HEK293 (cell line): Measurements from ENCODE around the gene RUSF1.

Experiments used
- CTCF ChIA-PET: fragments of 350-600 bp; formaldehyde crosslinking; extraction: SDS; loops from one replicate; lab custom pipeline; 2021; ENCODE audit warnings: antibody characterized with exemption; lab: Yijun Ruan, JAX
- POLR2A ChIA-PET: fragments of 300-600 bp; formaldehyde crosslinking; extraction: SDS; loops from one replicate; lab custom pipeline; 2020; ENCODE audit warnings: antibody characterized with exemption, inconsistent platforms; lab: Yijun Ruan, JAX
- H3K27ac ChIP-seq: fragments of 200-500 bp; sonication (Bioruptor generic); 2 replicates; pipeline ENCODE4 v1.5.1; 2014; ENCODE audit warnings: low read depth, low read length, control low read depth, inconsistent platforms; ENCODE audit errors: extremely low read depth
- H3K36me3 ChIP-seq, 2 experiments: fragments of 200-500 bp in 1 of 2; sonication (Bioruptor generic) in 1 of 2; 1 replicate in 1 of 2; 2 replicates in 1 of 2; pipeline ENCODE4 v1.5.1; 2014 to 2017; ENCODE audit warnings: inconsistent platforms in 2 of 2, low read length in 2 of 2; ENCODE audit not compliant: control insufficient read depth in 2 of 2, insufficient read depth in 1 of 2
- H3K4me1 ChIP-seq: fragments of 200-500 bp; sonication (Bioruptor generic); 2 replicates; pipeline ENCODE4 v1.5.1; 2014; ENCODE audit warnings: mild to moderate bottlenecking, low read length, inconsistent platforms; ENCODE audit not compliant: control insufficient read depth, insufficient read depth
- H3K4me3 ChIP-seq: 2 replicates; pipeline ENCODE4 v1.5.1; 2011; ENCODE audit warnings: low read depth, mild to moderate bottlenecking, control low read depth, low read length, moderate library complexity
- H3K9me3 ChIP-seq: fragments of 200-500 bp; sonication (Bioruptor generic); 2 replicates; pipeline ENCODE4 v1.5.1; 2014; ENCODE audit warnings: low read depth, low read length, inconsistent platforms; ENCODE audit not compliant: control insufficient read depth, insufficient read depth
- GLIS1 ChIP-seq: fragments of 450-650 bp; formaldehyde crosslinking; IDR thresholded peaks from 2 replicates; pipeline ENCODE4 v1.5.1; 2016; ENCODE audit warnings: missing biosample characterization, missing genetic modification characterization
- KLF1 ChIP-seq: fragments of 450-650 bp; formaldehyde crosslinking; IDR thresholded peaks from 2 replicates; pipeline ENCODE4 v1.5.1; 2016; ENCODE audit warnings: missing biosample characterization, missing genetic modification characterization
- KLF10 ChIP-seq: fragments of 450-650 bp; IDR thresholded peaks from 2 replicates; pipeline ENCODE4 v1.5.1; 2018; ENCODE audit warnings: missing biosample characterization, mild to moderate bottlenecking, missing genetic modification characterization
- KLF9 ChIP-seq: fragments of 450-650 bp; formaldehyde crosslinking; IDR thresholded peaks from 2 replicates; pipeline ENCODE4 v1.5.1; 2016; ENCODE audit warnings: missing biosample characterization, missing genetic modification characterization, low read depth
- PRDM2 ChIP-seq: fragments of 450-650 bp; formaldehyde crosslinking; IDR thresholded peaks from 2 replicates; pipeline ENCODE4 v1.5.1; 2016; ENCODE audit warnings: missing biosample characterization, missing genetic modification characterization, borderline replicate concordance
- REPIN1 ChIP-seq: fragments of 450-650 bp; formaldehyde crosslinking; IDR thresholded peaks from 2 replicates; pipeline ENCODE4 v1.5.1; 2017; ENCODE audit warnings: missing biosample characterization, missing genetic modification characterization, low read depth
- ZBTB21 ChIP-seq: fragments of 450-650 bp; formaldehyde crosslinking; IDR thresholded peaks from 2 replicates; pipeline ENCODE4 v1.5.1; 2017; ENCODE audit warnings: missing biosample characterization, missing genetic modification characterization
- ZFP37 ChIP-seq: fragments of 450-650 bp; formaldehyde crosslinking; IDR thresholded peaks from 2 replicates; pipeline ENCODE4 v1.5.1; 2016; ENCODE audit warnings: missing biosample characterization, missing genetic modification characterization
- ZNF132 ChIP-seq: fragments of 450-650 bp; formaldehyde crosslinking; IDR thresholded peaks from 2 replicates; pipeline ENCODE4 v1.5.1; 2017; ENCODE audit warnings: missing biosample characterization, missing genetic modification characterization, borderline replicate concordance
- ZNF157 ChIP-seq: fragments of 450-650 bp; formaldehyde crosslinking; IDR thresholded peaks from 2 replicates; pipeline ENCODE4 v1.5.1; 2016; ENCODE audit warnings: missing biosample characterization, missing genetic modification characterization
- ZNF248 ChIP-seq: fragments of 450-650 bp; formaldehyde crosslinking; IDR thresholded peaks from 2 replicates; pipeline ENCODE4 v1.5.1; 2017; ENCODE audit warnings: missing biosample characterization, missing genetic modification characterization
- ZNF302 ChIP-seq: fragments of 450-650 bp; formaldehyde crosslinking; IDR thresholded peaks from 2 replicates; pipeline ENCODE4 v1.5.1; 2016; ENCODE audit warnings: missing biosample characterization, missing genetic modification characterization, low read depth
- ZNF335 ChIP-seq: fragments of 450-650 bp; formaldehyde crosslinking; conservative IDR thresholded peaks from 2 replicates; pipeline ENCODE4 v1.5.1; 2016; ENCODE audit warnings: missing biosample characterization, missing genetic modification characterization
- ZNF350 ChIP-seq: fragments of 450-650 bp; formaldehyde crosslinking; IDR thresholded peaks from 2 replicates; pipeline ENCODE4 v1.5.0; 2017; ENCODE audit warnings: missing biosample characterization, mild to moderate bottlenecking, missing genetic modification characterization
- ZNF791 ChIP-seq: fragments of 450-650 bp; formaldehyde crosslinking; IDR thresholded peaks from 2 replicates; pipeline ENCODE4 v1.5.1; 2016; ENCODE audit warnings: missing biosample characterization, missing genetic modification characterization

RUSF1 gene

GRCh38 chr16:31461921-31462804, 46.0 kb downstream of the RUSF1 start:
- Histone ChIP-seq H3K4me1 (no peaks in the 10 kb centered on the region), H3K36me3 (peaks cover 0 to 54% of the 10 kb centered on the region in 2 experiments; a peak in 2 of 3 replicates), H3K9me3 (no peaks in the 10 kb centered on the region), H3K4me3 (no peak overlapping the region), H3K27ac (no peak overlapping the region)
- ChIA-PET CTCF (interaction anchor here (1.3 kb wide), 1 partner anchor 479 kb away, joined by 3 read pairs; no protein-coding TSS in a partner anchor), POLR2A (no interaction called here)
- TF ChIP-seq ZNF350, result no peak
- TF ChIP-seq ZNF302 (tag by site-specific recombination), result no peak
- no peak for TF ChIP-seq GLIS1 (tag by site-specific recombination)
- no peak for TF ChIP-seq PRDM2 (tag by site-specific recombination)
- no peak for TF ChIP-seq ZNF132
- TF ChIP-seq ZFP37 (tag by site-specific recombination), result no peak
- no peak for TF ChIP-seq KLF1
- TF ChIP-seq ZNF157 (tag by site-specific recombination), result no peak
- TF ChIP-seq REPIN1, result no peak
- no peak for TF ChIP-seq ZNF791

GRCh38 chr16:31461201-31461920, 46.8 kb downstream of the RUSF1 start:
- Histone ChIP-seq H3K27ac (no peak overlapping the region), H3K4me3 (no peak overlapping the region), H3K4me1 (0 out of 2 replicates have a peak, but pooled peaks cover 3% of the 10 kb centered on the region), H3K36me3 (peaks cover 0 to 54% of the 10 kb centered on the region in 2 experiments; a peak in 2 of 3 replicates), H3K9me3 (no peaks in the 10 kb centered on the region)
- TF ChIP-seq ZBTB21 (tag by site-specific recombination), result no peak
- TF ChIP-seq ZNF248 (tag by site-specific recombination), result no peak
- TF ChIP-seq KLF9, result no peak
- ChIA-PET POLR2A (interaction anchor here (0.9 to 2.0 kb wide), 4 partner anchors 11 to 387 kb away, joined by 3 to 10 read pairs (median 4); partner anchors contain the start of genes KAT8, RUSF1, TGFB1I1 and ZNF646), CTCF (interaction anchor here (0.8 to 2.4 kb wide), 15 partner anchors 7 to 508 kb away, joined by 3 to 13 read pairs (median 5); partner anchors contain the start of genes SLC5A2 and ZNF843)

GRCh38 chr16:31460582-31461002, 47.6 kb downstream of the RUSF1 start:
- POLR2A ChIA-PET, result interaction anchor here (0.9 to 2.3 kb wide), 11 partner anchors 9 to 506 kb away, joined by 3 to 16 read pairs (median 3); partner anchors contain the start of genes FUS, KAT8, RUSF1 and TGFB1I1
- peaks cover 0 to 51% of the 10 kb centered on the region in 2 experiments; a peak in 2 of 3 replicates for H3K36me3 ChIP-seq
- H3K4me1 ChIP-seq, result 0 out of 2 replicates have a peak, but pooled peaks cover 3% of the 10 kb centered on the region
- CTCF ChIA-PET, result interaction anchor here (0.6 to 2.4 kb wide), 21 partner anchors 8 to 1072 kb away, joined by 3 to 13 read pairs (median 5); partner anchors contain the start of genes HSD3B7, ORAI3, SLC5A2 and ZNF843
- no peaks in the 10 kb centered on the region for H3K9me3 ChIP-seq
- peak overlapping the region; percentile 59 for H3K27ac ChIP-seq
- no peak overlapping the region for H3K4me3 ChIP-seq
- no peak for TF ChIP-seq PRDM2 (tag by site-specific recombination)
- TF ChIP-seq KLF10 (tag by site-specific recombination), result no peak
- TF ChIP-seq ZNF335 (tag by site-specific recombination), result 0 out of 2 replicates have a peak, but pooled peaks have one; percentile 44
